ENCODE results near the gene F12. TPM values are rescaled to one million over a fixed set of nuclear protein-coding genes. Genes with fewer than 3 reads are reported as not detected.

The F12 gene
- total RNA-seq, 5 donors from 2014 or later (not counting 1 experiment from before 2014, with no cell fraction given) = 0.28 to 0.98 (median 0.42) TPM; not detected in 1

DNA sequence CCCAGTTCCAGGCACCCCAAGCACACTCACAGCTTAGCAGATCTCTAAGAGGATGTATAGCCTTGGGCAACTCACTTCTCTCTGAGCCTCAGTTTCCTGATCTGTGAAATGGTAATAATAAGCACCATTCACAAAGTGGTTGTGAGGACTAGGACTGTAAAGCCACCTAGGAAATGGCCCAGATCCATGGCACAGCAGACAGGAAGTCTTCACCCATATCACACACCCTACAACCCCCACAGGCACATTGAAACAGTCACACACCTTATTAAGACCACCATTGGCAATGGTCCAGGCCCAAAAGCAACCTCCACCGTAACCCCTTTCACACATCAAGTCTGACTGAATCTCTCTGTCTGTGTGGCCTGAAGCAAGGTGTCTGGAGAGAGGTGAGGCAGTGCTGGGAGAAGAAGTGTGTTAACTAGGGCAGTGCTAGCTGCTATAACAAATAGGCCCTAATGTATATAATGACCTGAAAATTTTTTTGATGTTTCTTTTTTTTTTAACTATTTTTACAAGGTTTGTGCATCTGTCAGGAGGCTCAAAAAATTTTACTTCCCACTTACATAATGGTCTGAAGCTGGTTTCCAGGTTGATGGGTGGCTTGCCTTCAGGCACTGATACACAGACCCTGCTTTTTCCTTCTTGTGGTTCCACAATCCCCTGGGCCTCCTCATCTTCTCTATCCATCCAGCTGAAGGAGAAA lies 54.0 kb downstream of the F12 start:
- ATAC-seq (replicated peaks in 1 of 4) (no peak), DNase-seq (no peak)
- H3K27me3 Mint-ChIP-seq = no peaks in the 10 kb centered on the region
- Histone ChIP-seq H3K4me3 (ENCODE audit: control insufficient read depth in 1 of 2, extremely low read depth in 1 of 2, low read length in 1 of 2) (no peak overlapping the region), H3K4me1 (ENCODE audit: control insufficient read depth in 1 of 2, extremely low read depth in 1 of 2, insufficient read depth in 2 of 2, low read length in 2 of 2) (peaks cover 41 to 68% of the 10 kb centered on the region in 2 experiments), H3K36me3 (ENCODE audit: control insufficient read depth in 2 of 2, extremely low read depth in 1 of 2, insufficient read depth in 1 of 2, low read length in 1 of 2) (peaks cover 0 to 19% of the 10 kb centered on the region in 2 donors), H3K27ac (ENCODE audit: low read length) (no peak overlapping the region), H3K27me3 (replicated peaks in 1 of 2; ENCODE audit: control insufficient read depth in 2 of 2, extremely low read depth in 1 of 2, insufficient read depth in 2 of 2, low read length in 1 of 2) (no peaks in the 10 kb centered on the region), H3K9me3 (no peaks in the 10 kb centered on the region)
- peaks cover 62 to 74% (median 72%) of the 10 kb centered on the region in 3 donors for H3K4me1 Mint-ChIP-seq
- peak overlapping the region in 1 of 3 donors; percentile 77 for H3K4me3 Mint-ChIP-seq
- WGBS (ENCODE audit: insufficient coverage) = no CpG with 5 or more reads among the region's 1 CpG
- CTCF ChIA-PET = no interaction called here
- H3K27ac Mint-ChIP-seq = peak overlapping the region; percentile 25 to 49
- no peaks in the 10 kb centered on the region for H3K9me3 Mint-ChIP-seq
- POLR2A ChIA-PET = no interaction called here
- H3K36me3 Mint-ChIP-seq = peaks cover 5% of the 10 kb centered on the region

DNA sequence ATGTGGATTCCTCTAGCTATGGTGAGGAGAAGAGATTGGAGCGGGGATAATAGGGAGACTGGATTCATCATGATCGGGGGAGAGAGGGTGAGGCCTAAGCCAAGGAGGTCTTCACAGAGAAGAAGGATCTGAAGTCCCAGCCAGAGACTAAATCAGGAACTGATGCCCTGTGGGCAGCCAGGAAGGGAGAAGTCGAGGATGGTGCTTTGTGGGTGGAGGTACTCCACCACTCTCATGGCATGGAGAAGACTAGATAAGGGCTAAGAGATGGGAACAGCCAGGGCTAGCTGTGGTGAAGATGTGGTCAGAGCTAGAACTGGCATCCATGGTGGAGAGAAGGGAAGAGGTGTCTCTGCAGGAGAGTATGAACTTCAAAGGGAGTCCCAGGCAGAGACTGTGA lies 54.7 kb downstream of the F12 start:
- DNase-seq = no peak
- Histone ChIP-seq H3K9me3 (no peaks in the 10 kb centered on the region), H3K27me3 (replicated peaks in 1 of 2; ENCODE audit: control insufficient read depth in 2 of 2, extremely low read depth in 1 of 2, insufficient read depth in 2 of 2, low read length in 1 of 2) (no peaks in the 10 kb centered on the region), H3K4me3 (ENCODE audit: control insufficient read depth in 1 of 2, extremely low read depth in 1 of 2, low read length in 1 of 2) (no peak overlapping the region), H3K27ac (ENCODE audit: low read length) (no peak overlapping the region), H3K4me1 (ENCODE audit: control insufficient read depth in 1 of 2, extremely low read depth in 1 of 2, insufficient read depth in 2 of 2, low read length in 2 of 2) (peaks cover 42 to 68% of the 10 kb centered on the region in 2 experiments), H3K36me3 (ENCODE audit: control insufficient read depth in 2 of 2, extremely low read depth in 1 of 2, insufficient read depth in 1 of 2, low read length in 1 of 2) (peaks cover 2 to 19% of the 10 kb centered on the region in 2 donors)
- Mint-ChIP-seq H3K9me3 (no peaks in the 10 kb centered on the region), H3K4me3 (peak overlapping the region in 1 of 3 donors; percentile 17), H3K27me3 (no peaks in the 10 kb centered on the region), H3K4me1 (peaks cover 62 to 74% (median 72%) of the 10 kb centered on the region in 3 donors), H3K27ac (peak overlapping the region; percentile 17 to 25), H3K36me3 (peaks cover 3% of the 10 kb centered on the region)
- no peak for ATAC-seq (replicated peaks in 1 of 4)
- WGBS (ENCODE audit: insufficient coverage) = 89% methylated on average over 3 of the region's 3 CpGs
- CTCF ChIA-PET = interaction anchor here in 1 of 2 donors (1.0 kb wide), 1 partner anchor 17 kb away, joined by 3 read pairs; no protein-coding TSS in a partner anchor
- POLR2A ChIA-PET = no interaction called here

DNA sequence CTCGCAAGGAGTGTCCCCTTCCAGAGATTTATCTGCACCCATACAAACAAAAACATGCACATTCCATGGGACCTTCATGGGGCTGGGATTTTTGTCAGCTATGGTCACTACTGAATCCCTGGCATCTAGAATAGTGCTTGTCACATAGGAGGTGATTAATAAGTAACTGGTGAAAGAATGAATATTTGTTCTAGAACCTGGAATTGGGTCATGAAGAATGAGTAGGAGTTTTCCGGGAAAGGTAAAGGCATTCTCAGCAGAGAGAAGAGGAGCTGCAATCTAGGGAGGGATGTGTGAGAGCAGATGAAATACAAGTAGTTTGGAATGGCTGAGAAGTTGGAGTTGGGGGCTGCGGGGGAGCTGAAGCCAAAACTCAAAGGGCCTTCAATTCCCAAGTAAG lies 55.1 kb downstream of the F12 start:
- H3K9me3 Mint-ChIP-seq = no peaks in the 10 kb centered on the region
- DNase-seq (no peak), ATAC-seq (replicated peaks in 1 of 4) (no peak)
- H3K36me3 ChIP-seq (ENCODE audit: control insufficient read depth in 2 of 2, extremely low read depth in 1 of 2, insufficient read depth in 1 of 2, low read length in 1 of 2) = peaks cover 5 to 19% of the 10 kb centered on the region in 2 donors
- H3K27ac ChIP-seq (ENCODE audit: low read length) = no peak overlapping the region
- H3K27ac Mint-ChIP-seq = peak overlapping the region in 1 of 2 donors; percentile 17
- H3K4me3 ChIP-seq (ENCODE audit: control insufficient read depth in 1 of 2, extremely low read depth in 1 of 2, low read length in 1 of 2) = no peak overlapping the region
- H3K4me1 Mint-ChIP-seq = peaks cover 62 to 74% (median 72%) of the 10 kb centered on the region in 3 donors
- H3K4me3 Mint-ChIP-seq = peak overlapping the region in 1 of 3 donors; percentile 17
- POLR2A ChIA-PET = no interaction called here
- peaks cover 8% of the 10 kb centered on the region for H3K36me3 Mint-ChIP-seq
- H3K27me3 ChIP-seq (replicated peaks in 1 of 2; ENCODE audit: control insufficient read depth in 2 of 2, extremely low read depth in 1 of 2, insufficient read depth in 2 of 2, low read length in 1 of 2) = no peaks in the 10 kb centered on the region
- H3K27me3 Mint-ChIP-seq = no peaks in the 10 kb centered on the region
- CTCF ChIA-PET = interaction anchor here in 1 of 2 donors (1.0 kb wide), 1 partner anchor 18 kb away, joined by 3 read pairs; no protein-coding TSS in a partner anchor
- peaks cover 39 to 68% of the 10 kb centered on the region in 2 experiments for H3K4me1 ChIP-seq (ENCODE audit: control insufficient read depth in 1 of 2, extremely low read depth in 1 of 2, insufficient read depth in 2 of 2, low read length in 2 of 2)
- H3K9me3 ChIP-seq = no peaks in the 10 kb centered on the region
- WGBS (ENCODE audit: insufficient coverage) = 100% methylated on average over 2 of the region's 3 CpGs

DNA sequence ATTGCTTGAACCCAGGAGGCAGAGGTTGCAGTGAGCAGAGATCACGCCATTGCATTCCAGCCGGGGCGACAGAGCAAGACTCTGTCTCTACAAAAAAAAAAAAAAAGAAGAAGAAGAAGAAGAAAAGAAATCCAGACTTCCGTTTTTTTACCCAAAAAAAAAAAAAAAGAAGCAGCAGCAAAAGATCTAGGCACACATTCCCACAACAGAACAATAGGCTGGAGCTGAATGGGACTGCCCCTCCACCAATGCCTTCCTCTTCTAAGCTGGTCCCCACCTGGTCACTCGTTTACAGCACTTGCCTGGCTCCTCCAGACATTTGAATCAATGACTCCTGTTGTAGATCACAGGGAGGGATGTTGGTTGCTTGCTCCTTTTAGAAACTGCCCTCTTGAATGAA lies 56.3 kb downstream of the F12 start:
- no peaks in the 10 kb centered on the region for H3K9me3 ChIP-seq
- peak overlapping the region in 1 of 3 donors; percentile 37 for H3K4me3 Mint-ChIP-seq
- peak overlapping the region; percentile 6 to 59 for H3K27ac Mint-ChIP-seq
- WGBS (ENCODE audit: insufficient coverage) = no CpG with 5 or more reads among the region's 5 CpGs
- ChIA-PET POLR2A (no interaction called here), CTCF (interaction anchor here (0.6 to 0.7 kb wide), 2 partner anchors 43 to 239 kb away, joined by 3 read pairs; no protein-coding TSS in a partner anchor)
- H3K4me1 Mint-ChIP-seq = peaks cover 61 to 69% (median 69%) of the 10 kb centered on the region in 3 donors
- peaks cover 5 to 15% of the 10 kb centered on the region in 2 donors for H3K36me3 ChIP-seq (ENCODE audit: control insufficient read depth in 2 of 2, extremely low read depth in 1 of 2, insufficient read depth in 1 of 2, low read length in 1 of 2)
- peaks cover 32 to 66% of the 10 kb centered on the region in 2 experiments for H3K4me1 ChIP-seq (ENCODE audit: control insufficient read depth in 1 of 2, extremely low read depth in 1 of 2, insufficient read depth in 2 of 2, low read length in 2 of 2)
- no peaks in the 10 kb centered on the region for H3K27me3 Mint-ChIP-seq
- ATAC-seq (replicated peaks in 1 of 4) (no peak), DNase-seq (no peak)
- no peak overlapping the region for H3K27ac ChIP-seq (ENCODE audit: low read length)
- no peaks in the 10 kb centered on the region for H3K27me3 ChIP-seq (replicated peaks in 1 of 2; ENCODE audit: control insufficient read depth in 2 of 2, extremely low read depth in 1 of 2, insufficient read depth in 2 of 2, low read length in 1 of 2)
- H3K4me3 ChIP-seq (ENCODE audit: control insufficient read depth in 1 of 2, extremely low read depth in 1 of 2, low read length in 1 of 2) = no peak overlapping the region
- peaks cover 12% of the 10 kb centered on the region for H3K36me3 Mint-ChIP-seq
- H3K9me3 Mint-ChIP-seq = no peaks in the 10 kb centered on the region

Other genes with a start within 250 kb of the F12 start
- gene RAB24, start 105.8 kb downstream of the F12 start, total RNA-seq = 10 to 100 TPM; 18.2 to 34.0 (median 25.2) TPM
- gene PRELID1, start 105.8 kb downstream of the F12 start, total RNA-seq = 10 to 100 TPM; 52.0 to 84.9 (median 74.5) TPM
- 10 to 100 TPM in 4 of 5 donors, 1 to 10 TPM in 1; 9.3 to 15.2 (median 12.4) TPM for gene MXD3, start 97.7 kb downstream of the F12 start, total RNA-seq
- gene LMAN2, start 57.9 kb downstream of the F12 start, total RNA-seq = 100 to 1,000 TPM in 3 of 5 donors, 10 to 100 TPM in 2; 67.2 to 122 (median 106) TPM
- 100 to 1,000 TPM in 3 of 5 donors, 10 to 100 TPM in 2; 85.7 to 209 (median 195) TPM for gene RGS14, start 51.6 kb downstream of the F12 start, total RNA-seq
- gene SLC34A1, start 25.1 kb downstream of the F12 start, total RNA-seq = under 1 TPM in 3 of 5 donors, not detected in 2; 0.13 to 0.18 (median 0.16) TPM
- not detected for gene PFN3, start 8.9 kb downstream of the F12 start, total RNA-seq
- 100 to 1,000 TPM; 196 to 226 (median 216) TPM for gene GRK6, start 17.1 kb upstream of the F12 start, total RNA-seq
- 10 to 100 TPM in 4 of 5 donors, 1 to 10 TPM in 1; 9.5 to 28.2 (median 12.3) TPM for gene PRR7, start 37.2 kb upstream of the F12 start, total RNA-seq
- gene DBN1, start 64.1 kb upstream of the F12 start, total RNA-seq = 10 to 100 TPM; 11.6 to 41.3 (median 21.1) TPM
- 10 to 100 TPM in 4 of 5 donors, 1 to 10 TPM in 1; 9.8 to 17.8 (median 12.8) TPM for gene PDLIM7, start 88.0 kb upstream of the F12 start, total RNA-seq
- 1 to 10 TPM; 1.1 to 5.8 (median 4.3) TPM for gene DOK3, start 100.3 kb upstream of the F12 start, total RNA-seq
- 100 to 1,000 TPM in 3 of 5 donors, 10 to 100 TPM in 2; 64.8 to 118 (median 106) TPM for gene DDX41, start 107.4 kb upstream of the F12 start, total RNA-seq
- gene FAM193B, start 145.0 kb upstream of the F12 start, total RNA-seq = 100 to 1,000 TPM; 162 to 233 (median 217) TPM
- 10 to 100 TPM; 51.2 to 96.1 (median 84.8) TPM for gene TMED9, start 182.6 kb upstream of the F12 start, total RNA-seq
- 10 to 100 TPM; 30.4 to 46.7 (median 39.1) TPM for gene B4GALT7, start 190.6 kb upstream of the F12 start, total RNA-seq